IMR-90 (cell line): ENCODE results near the gene SLC27A3. TPM values are rescaled to one million over a fixed set of nuclear protein-coding genes. Genes with fewer than 3 reads are reported as not detected.

Experiments
- ATAC-seq: fragments of 200-7000 bp; cut with Tn5 transposase; 2 replicates; pipeline ENCODE4 v1.9.1; 2020; ENCODE audit warnings: low read depth, mild to moderate bottlenecking, moderate library complexity
- BruUV-seq: library from RNA; stranded (reverse); fragments of 400-500 nt; replicated peaks from 2 replicates; lab custom pipeline; 2021; lab: Mats Ljungman, UMichigan
- CTCF ChIA-PET: fragments of 300-600 bp; formaldehyde crosslinking; extraction: SDS; loops from one replicate; lab custom pipeline; 2021; ENCODE audit warnings: antibody characterized with exemption; lab: Yijun Ruan, JAX
- POLR2A ChIA-PET: fragments of 300-600 bp; sonication (Branson Sonifier 250); formaldehyde crosslinking; loops from one replicate; lab custom pipeline; 2022; ENCODE audit warnings: antibody characterized with exemption; ENCODE audit not compliant: unreplicated experiment; lab: Charles Lee
- DNase-seq: peaks from one replicate; pipeline ENCODE4 v3.0.0; 2013
- H2AFZ ChIP-seq: replicated peaks from 2 replicates; pipeline ENCODE3; 2013; ENCODE audit warnings: low read length, mild to moderate bottlenecking; ENCODE audit not compliant: poor library complexity
- H2AK5ac ChIP-seq: 2 replicates; pipeline ENCODE4 v1.6.1; 2013; ENCODE audit warnings: low read depth, low read length, inconsistent platforms
- H2AK9ac ChIP-seq: replicated peaks from 2 replicates; pipeline ENCODE3; 2013; ENCODE audit warnings: mild to moderate bottlenecking, low read depth, low read length, moderate library complexity; ENCODE audit not compliant: poor library complexity
- H2BK120ac ChIP-seq: 2 replicates; pipeline ENCODE4 v1.6.1; 2013; ENCODE audit warnings: low read depth, low read length, inconsistent platforms
- H2BK15ac ChIP-seq: 3 replicates; pipeline ENCODE4 v1.6.1; 2013; ENCODE audit warnings: low read depth, low read length, inconsistent platforms
- H2BK20ac ChIP-seq: 2 replicates; pipeline ENCODE4 v1.6.1; 2013; ENCODE audit warnings: low read depth, mild to moderate bottlenecking, inconsistent platforms, low read length, moderate library complexity
- H2BK5ac ChIP-seq: 2 replicates; pipeline ENCODE4 v1.6.1; 2013; ENCODE audit warnings: mild to moderate bottlenecking, low read depth, low read length, inconsistent platforms; ENCODE audit not compliant: poor library complexity, severe bottlenecking
- H3K14ac ChIP-seq: replicated peaks from 2 replicates; pipeline ENCODE4 v1.6.1; 2013; ENCODE audit warnings: low read depth, low read length, inconsistent platforms
- H3K18ac ChIP-seq: 2 replicates; pipeline ENCODE4 v1.6.1; 2013; ENCODE audit warnings: low read depth, low read length, control low read depth
- H3K23ac ChIP-seq: 2 replicates; pipeline ENCODE4 v1.6.1; 2013; ENCODE audit warnings: low read depth, low read length, inconsistent platforms
- H3K27ac ChIP-seq: 2 replicates; pipeline ENCODE4 v1.5.1; 2013; ENCODE audit warnings: mild to moderate bottlenecking, control low read depth, low read length; ENCODE audit not compliant: insufficient read depth
- H3K27me3 ChIP-seq: 2 replicates; pipeline ENCODE4 v1.6.1; 2013; ENCODE audit warnings: low read length; ENCODE audit not compliant: control insufficient read depth, insufficient read depth
- H3K36me3 ChIP-seq: 2 replicates; pipeline ENCODE4 v1.6.1; 2013; ENCODE audit warnings: low read length, mixed read lengths; ENCODE audit not compliant: control insufficient read depth, insufficient read depth
- H3K4ac ChIP-seq: 2 replicates; pipeline ENCODE4 v1.6.1; 2013; ENCODE audit warnings: low read depth, low read length, inconsistent platforms
- H3K4me1 ChIP-seq: 2 replicates; pipeline ENCODE4 v1.6.1; 2013; ENCODE audit warnings: low read length, mixed read lengths; ENCODE audit not compliant: control insufficient read depth, insufficient read depth
- H3K4me2 ChIP-seq: 2 replicates; pipeline ENCODE4 v1.6.1; 2013; ENCODE audit warnings: low read depth, mild to moderate bottlenecking, control low read depth, low read length, moderate library complexity
- H3K4me3 ChIP-seq: 2 replicates; pipeline ENCODE4 v1.5.1; 2013; ENCODE audit warnings: low read depth, mild to moderate bottlenecking, control low read depth, low read length, moderate library complexity; ENCODE audit not compliant: insufficient read depth
- H3K56ac ChIP-seq: 2 replicates; pipeline ENCODE4 v1.6.1; 2013; ENCODE audit warnings: low read length, inconsistent platforms; ENCODE audit not compliant: insufficient read depth; ENCODE audit errors: extremely low read depth
- H3K79me1 ChIP-seq, 2 experiments: 2 replicates each; pipeline ENCODE4 v1.6.1; 2013; ENCODE audit warnings: low read length in 2 of 2, inconsistent platforms in 1 of 2, low read depth in 1 of 2
- H3K9ac ChIP-seq: 2 replicates; pipeline ENCODE4 v1.6.1; 2013; ENCODE audit warnings: low read depth, low read length, control low read depth
- H3K9me1 ChIP-seq: 2 replicates; pipeline ENCODE4 v1.6.1; 2013; ENCODE audit warnings: low read length, inconsistent platforms; ENCODE audit not compliant: insufficient read depth
- H3K9me3 ChIP-seq: 2 replicates; pipeline ENCODE4 v1.6.1; 2013; ENCODE audit warnings: low read length; ENCODE audit not compliant: control insufficient read depth, insufficient read depth
- H4K20me1 ChIP-seq: 2 replicates; pipeline ENCODE4 v1.6.1; 2013; ENCODE audit warnings: low read length, inconsistent platforms; ENCODE audit not compliant: insufficient read depth
- H4K5ac ChIP-seq: 2 replicates; pipeline ENCODE4 v1.6.1; 2013; ENCODE audit warnings: mild to moderate bottlenecking, low read depth, low read length, control low read depth
- H4K8ac ChIP-seq, 2 experiments: 2 replicates each; pipeline ENCODE4 v1.6.1; 2013; ENCODE audit warnings: low read depth in 2 of 2, low read length in 2 of 2, control low read depth in 1 of 2, inconsistent platforms in 1 of 2
- H4K91ac ChIP-seq: 2 replicates; pipeline ENCODE4 v1.6.1; 2013; ENCODE audit warnings: low read depth, low read length, inconsistent platforms; ENCODE audit not compliant: insufficient read depth
- BHLHE40 ChIP-seq: fragments of 150-350 bp; IDR thresholded peaks from 2 replicates; pipeline ENCODE4 v1.6.1; 2016; ENCODE audit warnings: mild to moderate bottlenecking, low read depth, low read length
- CEBPB ChIP-seq: IDR thresholded peaks from 2 replicates; pipeline ENCODE4 v1.6.1; 2012; ENCODE audit warnings: low read depth, low read length, improper control_type of control experiment
- CHD1 ChIP-seq: IDR thresholded peaks from 2 replicates; pipeline ENCODE4 v1.6.1; 2012; ENCODE audit warnings: low read depth, low read length, improper control_type of control experiment
- CTCF ChIP-seq: conservative IDR thresholded peaks from 2 replicates; pipeline ENCODE4 v1.5.1; 2012; ENCODE audit warnings: mild to moderate bottlenecking, low read depth, low read length, improper control_type of control experiment
- FOS ChIP-seq: fragments of 150-350 bp; IDR thresholded peaks from 2 replicates; pipeline ENCODE4 v1.6.1; 2016; ENCODE audit warnings: low read depth, low read length
- MAFK ChIP-seq: IDR thresholded peaks from 2 replicates; pipeline ENCODE4 v1.6.1; 2012; ENCODE audit warnings: low read depth, low read length, improper control_type of control experiment
- MAZ ChIP-seq: IDR thresholded peaks from 2 replicates; pipeline ENCODE4 v1.6.1; 2012; ENCODE audit warnings: low read depth, mild to moderate bottlenecking, low read length, improper control_type of control experiment, moderate library complexity, borderline replicate concordance
- MXI1 ChIP-seq: IDR thresholded peaks from 2 replicates; pipeline ENCODE4 v1.6.1; 2012; ENCODE audit warnings: low read depth, mild to moderate bottlenecking, low read length, moderate library complexity, borderline replicate concordance
- NFE2L2 ChIP-seq: fragments of 150-350 bp; IDR thresholded peaks from 2 replicates; pipeline ENCODE4 v1.6.1; 2016; ENCODE audit warnings: low read depth, mild to moderate bottlenecking, low read length
- POLR2A ChIP-seq: IDR thresholded peaks from 2 replicates; pipeline ENCODE4 v1.6.1; 2012; ENCODE audit warnings: mild to moderate bottlenecking, low read depth, low read length
- RAD21 ChIP-seq: IDR thresholded peaks from 2 replicates; pipeline ENCODE4 v1.6.1; 2012; ENCODE audit warnings: low read length, improper control_type of control experiment
- RCOR1 ChIP-seq: IDR thresholded peaks from 2 replicates; pipeline ENCODE4 v1.6.1; 2012; ENCODE audit warnings: mild to moderate bottlenecking, low read length, improper control_type of control experiment; ENCODE audit not compliant: insufficient replicate concordance
- RFX5 ChIP-seq: IDR thresholded peaks from 2 replicates; pipeline ENCODE4 v1.8.0; 2012; ENCODE audit warnings: low read depth, mild to moderate bottlenecking, low read length, moderate library complexity
- SMC3 ChIP-seq: fragments of 150-350 bp; IDR thresholded peaks from 2 replicates; pipeline ENCODE4 v1.6.1; 2016; ENCODE audit warnings: low read depth, mild to moderate bottlenecking, antibody characterized with exemption, low read length, moderate library complexity
- WGBS, 2 experiments: methylation state at CpG; one replicate each; pipeline versions ENCODE4 v1.1.5 to v1.1.7; 2013; ENCODE audit warnings: missing lambda C conversion rate in 2 of 2; ENCODE audit not compliant: insufficient read length in 1 of 2; ENCODE audit errors: extremely low coverage in 2 of 2; 5-methylcytosine and 5-hydroxymethylcytosine counted together
- dilution Hi-C: fragments of 300-500 bp; cut with HindIII; formaldehyde crosslinking; loops from one replicate; pipeline ENCODE4 v1.14.3; 2018; ENCODE audit warnings: low sequenced_read_pairs; ENCODE audit not compliant: unreplicated experiment
- in situ Hi-C: fragments of 300-500 bp; cut with MboI; formaldehyde crosslinking; loops from 3 replicates; pipeline ENCODE4 v1.14.3; 2019; ENCODE audit warnings: low sequenced_read_pairs, inconsistent platforms, mixed read lengths
- intact Hi-C: fragments of 100-400 bp; cut with micrococcal nuclease; formaldehyde crosslinking; loops from 2 replicates; pipeline ENCODE4 v1.10.0; 2022
- polyA plus RNA-seq, 3 experiments: library from polyadenylated mRNA; depleted of rRNA; stranded (reverse); fragments of >200 nt; gene quantifications; 2 replicates each; pipeline ENCODE4 v1.2.3, GENCODE V29; 2012; ENCODE audit warnings: low replicate concordance in 1 of 3
- total RNA-seq: library from RNA; depleted of rRNA; stranded (reverse); fragments of >200 nt; gene quantifications from 2 replicates; pipeline ENCODE4 v1.2.3, GENCODE V29; 2012
- TF ChIP-seq, protein P1 (sequence below): fragments of 150-350 bp; IDR thresholded peaks from 2 replicates; pipeline ENCODE4 v1.6.1; 2017; ENCODE audit warnings: mild to moderate bottlenecking, antibody characterized with exemption, low read length, low read depth
- TF ChIP-seq, protein P2 (sequence below): fragments of 150-350 bp; IDR thresholded peaks from 2 replicates; pipeline ENCODE4 v1.6.1; 2016; ENCODE audit warnings: low read depth, mild to moderate bottlenecking, low read length, moderate library complexity, borderline replicate concordance

The SLC27A3 gene
- total and polyA plus RNA-seq, 2 of the 4 experiments (the other 2 are of a cell fraction): 3.2 to 9.3 TPM

- DNase-seq: no peak
- no peak overlapping the region for H2AFZ ChIP-seq
- H3K9me3 ChIP-seq: no peaks in the 10 kb centered on the region
- no TSS peak for BruUV-seq
- no peak overlapping the region for H3K27ac ChIP-seq
- no peak overlapping the region for H2AK5ac ChIP-seq
- H3K9me1 ChIP-seq: no peaks in the 10 kb centered on the region
- peak overlapping the region; percentile 0 for H2AK9ac ChIP-seq
- no peak overlapping the region for H3K18ac ChIP-seq
- no peak overlapping the region for H4K8ac ChIP-seq
- intact Hi-C loops (no loop called here), in situ Hi-C loops (no loop called here), dilution Hi-C loops (no loop called here)
- H3K4ac ChIP-seq: no peak overlapping the region
- CTCF ChIA-PET: no interaction called here
- no peaks in the 10 kb centered on the region for H4K20me1 ChIP-seq
- peaks cover 2% of the 10 kb centered on the region for H3K4me1 ChIP-seq
- H3K14ac ChIP-seq: no peak overlapping the region; the same call in 1 of the 2 replicates
- no peak overlapping the region for H3K56ac ChIP-seq
- no peak for TF ChIP-seq SMC3
- no peak for TF ChIP-seq CHD1
- TF ChIP-seq RCOR1: no peak
- TF ChIP-seq MAZ: no peak
- TF ChIP-seq, protein P1, sequence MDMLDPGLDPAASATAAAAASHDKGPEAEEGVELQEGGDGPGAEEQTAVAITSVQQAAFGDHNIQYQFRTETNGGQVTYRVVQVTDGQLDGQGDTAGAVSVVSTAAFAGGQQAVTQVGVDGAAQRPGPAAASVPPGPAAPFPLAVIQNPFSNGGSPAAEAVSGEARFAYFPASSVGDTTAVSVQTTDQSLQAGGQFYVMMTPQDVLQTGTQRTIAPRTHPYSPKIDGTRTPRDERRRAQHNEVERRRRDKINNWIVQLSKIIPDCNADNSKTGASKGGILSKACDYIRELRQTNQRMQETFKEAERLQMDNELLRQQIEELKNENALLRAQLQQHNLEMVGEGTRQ: no peak
- TF ChIP-seq RAD21: no peak
- TF ChIP-seq, protein P2, sequence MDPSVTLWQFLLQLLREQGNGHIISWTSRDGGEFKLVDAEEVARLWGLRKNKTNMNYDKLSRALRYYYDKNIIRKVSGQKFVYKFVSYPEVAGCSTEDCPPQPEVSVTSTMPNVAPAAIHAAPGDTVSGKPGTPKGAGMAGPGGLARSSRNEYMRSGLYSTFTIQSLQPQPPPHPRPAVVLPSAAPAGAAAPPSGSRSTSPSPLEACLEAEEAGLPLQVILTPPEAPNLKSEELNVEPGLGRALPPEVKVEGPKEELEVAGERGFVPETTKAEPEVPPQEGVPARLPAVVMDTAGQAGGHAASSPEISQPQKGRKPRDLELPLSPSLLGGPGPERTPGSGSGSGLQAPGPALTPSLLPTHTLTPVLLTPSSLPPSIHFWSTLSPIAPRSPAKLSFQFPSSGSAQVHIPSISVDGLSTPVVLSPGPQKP: no peak
- no peak for TF ChIP-seq CTCF
- TF ChIP-seq FOS: no peak
- no peak for TF ChIP-seq POLR2A
- no peak for TF ChIP-seq MXI1
- TF ChIP-seq MAFK: no peak
- no peak for TF ChIP-seq RFX5
- TF ChIP-seq CEBPB: no peak
- no peak for TF ChIP-seq BHLHE40
- TF ChIP-seq NFE2L2: no peak
- no peaks in the 10 kb centered on the region for H3K27me3 ChIP-seq
- no CpG with 5 or more reads among the region's 2 CpGs for WGBS, 2 experiments
- no peak overlapping the region for H4K5ac ChIP-seq
- H2BK15ac ChIP-seq: no peak overlapping the region
- POLR2A ChIA-PET: no interaction called here
- no peak overlapping the region for H3K4me3 ChIP-seq
- H3K4me2 ChIP-seq: no peak overlapping the region
- no peak overlapping the region for H2BK120ac ChIP-seq
- H3K23ac ChIP-seq: no peak overlapping the region
- no peaks in the 10 kb centered on the region; a peak in 2 of 4 replicates for H3K79me1 ChIP-seq
- H3K9ac ChIP-seq: no peak overlapping the region
- no peak overlapping the region for H2BK5ac ChIP-seq
- no peak overlapping the region for H2BK20ac ChIP-seq
- peaks cover 42% of the 10 kb centered on the region for H3K36me3 ChIP-seq
- H4K91ac ChIP-seq: no peak overlapping the region
- no peak for ATAC-seq
Measured at GRCh38 chr1:153752072-153752471, 23.1 kb upstream of the SLC27A3 start.
